Mesothelial cell of epicardium (in vitro differentiated cells): ENCODE data around the gene CCDC174. TPM values are rescaled to one million over a fixed set of nuclear protein-coding genes. Genes with fewer than 3 reads are reported as not detected.
A peak's percentile ranks its signal among the peaks of the same experiment; 100 is the strongest.

Experiments
- DNase-seq, 2 experiments: peaks; one replicate each; pipeline ENCODE4 v3.0.0; 2021; ENCODE audit warnings: low spot score in 2 of 2; ENCODE audit not compliant: unreplicated experiment in 2 of 2
- H3K27ac Mint-ChIP-seq: 2 replicates; pipeline ENCODE4 v1.8.0; 2021; ENCODE audit warnings: mixed read lengths
- H3K27me3 Mint-ChIP-seq: 2 replicates; pipeline ENCODE4 v1.8.0; 2021; ENCODE audit warnings: low read depth, mixed read lengths
- H3K36me3 Mint-ChIP-seq: 2 replicates; pipeline ENCODE4 v1.8.0; 2021; ENCODE audit warnings: mixed read lengths
- H3K4me1 Mint-ChIP-seq: 2 replicates; pipeline ENCODE4 v1.8.0; 2021; ENCODE audit warnings: mixed read lengths
- H3K4me3 Mint-ChIP-seq: 2 replicates; pipeline ENCODE4 v1.8.0; 2021; ENCODE audit warnings: mild to moderate bottlenecking, moderate library complexity, mixed read lengths
- H3K9me3 Mint-ChIP-seq: 2 replicates; pipeline ENCODE4 v1.8.0; 2021; ENCODE audit warnings: mixed read lengths
- CTCF ChIP-seq: fragments of 200-600 bp; sonication (generic); IDR thresholded peaks from one replicate; pipeline ENCODE4 v1.5.0; 2021; ENCODE audit warnings: antibody characterized with exemption; ENCODE audit not compliant: unreplicated experiment
- total RNA-seq: library from RNA; stranded (reverse); gene quantifications from 3 replicates; pipeline ENCODE4 v1.2.1, GENCODE V29; 2021

CCDC174 gene
- total RNA-seq, 1 donor from 2014 or later: 21.8 TPM

- Mint-ChIP-seq H3K9me3 (no peaks in the 10 kb centered on the region), H3K36me3 (peaks cover 48% of the 10 kb centered on the region), H3K4me1 (peaks cover 3% of the 10 kb centered on the region), H3K27me3 (no peaks in the 10 kb centered on the region), H3K27ac (no peak overlapping the region), H3K4me3 (no peak overlapping the region)
- no peak for TF ChIP-seq CTCF
- no peak for DNase-seq
Observed at GRCh38 chr3:14660942-14661341, 9.4 kb downstream of the CCDC174 start.

- DNase-seq: no peak
- Mint-ChIP-seq H3K27ac (peak overlapping the region; percentile 44), H3K9me3 (no peaks in the 10 kb centered on the region), H3K36me3 (peaks cover 53% of the 10 kb centered on the region), H3K4me1 (peaks cover 3% of the 10 kb centered on the region), H3K4me3 (no peak overlapping the region), H3K27me3 (no peaks in the 10 kb centered on the region)
- TF ChIP-seq CTCF: no peak
Observed at GRCh38 chr3:14663396-14664135, 12.0 kb downstream of the CCDC174 start.

DNA sequence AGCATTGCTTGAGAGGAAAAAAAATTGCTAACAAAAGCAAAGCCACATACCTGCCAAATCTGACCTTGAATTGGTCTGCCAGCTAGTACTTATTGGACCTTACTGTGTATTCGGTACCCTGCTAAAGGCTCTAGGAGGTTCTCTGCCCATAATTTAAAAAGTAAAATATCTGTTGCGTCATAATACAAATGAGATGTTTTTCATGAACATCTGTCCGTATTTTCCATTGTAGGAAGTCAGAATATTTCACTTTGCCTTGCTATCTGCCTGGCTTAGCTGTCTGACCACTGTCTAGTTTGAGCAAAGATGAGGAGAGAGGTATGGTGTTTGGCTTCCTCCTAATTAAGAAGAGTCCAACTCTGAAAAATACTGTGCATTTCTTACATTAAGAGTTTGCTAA, 12.6 kb downstream of the CCDC174 start:
- no peak for DNase-seq
- Mint-ChIP-seq H3K27ac (peak overlapping the region; percentile 60), H3K27me3 (no peaks in the 10 kb centered on the region), H3K9me3 (no peaks in the 10 kb centered on the region), H3K36me3 (peaks cover 48% of the 10 kb centered on the region), H3K4me1 (peaks cover 3% of the 10 kb centered on the region), H3K4me3 (no peak overlapping the region)
- TF ChIP-seq CTCF: no peak

DNA sequence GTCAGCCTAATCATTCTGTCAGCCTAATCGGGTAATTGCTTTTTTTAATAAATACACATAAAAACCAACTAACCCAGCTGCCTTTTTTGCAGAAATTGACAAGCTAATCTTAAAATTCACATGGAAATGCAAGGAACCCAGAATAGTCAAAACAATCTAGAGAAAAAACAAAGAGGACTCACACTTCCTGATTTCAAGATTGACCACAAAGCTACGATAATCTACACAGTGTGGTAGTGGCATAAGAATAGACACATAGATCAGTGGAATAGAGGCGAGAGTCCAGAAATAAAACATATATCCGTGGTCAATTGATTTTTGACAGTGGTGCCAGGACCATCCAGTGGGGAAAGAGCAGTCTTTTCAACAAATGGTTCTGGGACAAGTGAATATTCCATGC, 21.0 kb downstream of the CCDC174 start:
- H3K4me3 Mint-ChIP-seq: no peak overlapping the region
- no peak overlapping the region for H3K27ac Mint-ChIP-seq
- no peak for DNase-seq
- H3K4me1 Mint-ChIP-seq: peaks cover 2% of the 10 kb centered on the region
- H3K9me3 Mint-ChIP-seq: no peaks in the 10 kb centered on the region
- H3K27me3 Mint-ChIP-seq: no peaks in the 10 kb centered on the region
- H3K36me3 Mint-ChIP-seq: peaks cover 23% of the 10 kb centered on the region
- TF ChIP-seq CTCF: no peak

DNA sequence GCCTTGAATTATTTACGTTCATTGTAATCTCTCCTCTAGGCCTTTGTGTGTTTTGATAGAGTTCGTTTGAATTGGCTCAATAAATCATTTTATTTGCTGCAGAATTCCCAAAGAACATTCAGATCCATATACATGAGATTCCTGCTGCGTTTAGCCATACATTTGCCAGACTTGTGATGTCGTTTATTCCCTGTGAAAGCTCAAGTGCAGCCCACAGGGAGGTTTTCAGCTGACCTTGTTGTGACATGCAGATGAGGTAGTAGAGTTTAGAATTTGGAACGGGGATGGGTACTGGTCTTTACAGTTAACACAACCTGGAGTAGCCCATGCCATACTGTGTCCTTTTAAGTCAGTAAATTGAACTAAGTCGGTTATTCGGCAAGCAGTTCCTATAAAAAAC, 23.3 kb downstream of the CCDC174 start, which contains the start of gene C3orf20:
Gene C3orf20, plus strand, starts transcription at position 301 of the 400 bp plus-strand sequence. CDS start 7,573 bp downstream, outside the sequence.
- TF ChIP-seq CTCF: no peak
- no peaks in the 10 kb centered on the region for H3K27me3 Mint-ChIP-seq
- peaks cover 2% of the 10 kb centered on the region for H3K4me1 Mint-ChIP-seq
- no peak for DNase-seq
- peaks cover 17% of the 10 kb centered on the region for H3K36me3 Mint-ChIP-seq
- H3K27ac Mint-ChIP-seq: no peak within 1 kb of the TSS
- H3K9me3 Mint-ChIP-seq: peaks cover under 1% of the 10 kb centered on the region
- H3K4me3 Mint-ChIP-seq: no peak within 1 kb of the TSS
